Breast epithelium (tissue), 3 donors: ENCODE results near the gene ZNF26.

Experiments
- POLR2A ChIP-seq: fragments of 450-650 bp; IDR thresholded peaks from one replicate; pipeline ENCODE4 v1.6.1; 2016; ENCODE audit warnings: antibody characterized with exemption, mild to moderate bottlenecking, moderate library complexity
- POLR2AphosphoS5 ChIP-seq, 3 donors: sonication (generic); formaldehyde crosslinking; IDR thresholded peaks; one replicate each; pipeline ENCODE4 v1.6.1; 2017; ENCODE audit warnings: antibody characterized with exemption in 3 of 3
- TF ChIP-seq, protein P1 (sequence below), 3 donors: fragments of 450-650 bp; IDR thresholded peaks; one replicate each; pipeline ENCODE4 v1.5.1; 2016 to 2017; ENCODE audit warnings: antibody characterized with exemption in 3 of 3, mild to moderate bottlenecking in 3 of 3, moderate library complexity in 3 of 3

DNA sequence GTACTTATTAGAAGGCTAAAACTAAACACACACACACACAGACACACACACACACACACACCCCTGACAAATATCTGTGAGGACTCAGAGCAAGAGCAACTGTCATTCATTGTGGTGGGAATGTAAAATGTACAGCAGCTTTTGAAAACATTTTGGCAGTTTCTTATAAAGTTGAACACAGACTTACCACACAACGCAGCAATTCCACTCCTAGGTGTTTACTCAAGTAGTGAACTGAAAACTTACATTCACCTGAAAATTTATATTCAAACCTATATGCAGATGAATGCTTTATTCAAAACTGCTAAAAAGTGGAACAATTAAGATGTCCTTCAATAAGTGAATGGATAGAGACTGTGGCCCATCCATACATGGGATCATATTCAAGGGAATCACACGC is 48.7 kb upstream of the ZNF26 start:
- TF ChIP-seq POLR2A, result no peak
- TF ChIP-seq, protein P1, sequence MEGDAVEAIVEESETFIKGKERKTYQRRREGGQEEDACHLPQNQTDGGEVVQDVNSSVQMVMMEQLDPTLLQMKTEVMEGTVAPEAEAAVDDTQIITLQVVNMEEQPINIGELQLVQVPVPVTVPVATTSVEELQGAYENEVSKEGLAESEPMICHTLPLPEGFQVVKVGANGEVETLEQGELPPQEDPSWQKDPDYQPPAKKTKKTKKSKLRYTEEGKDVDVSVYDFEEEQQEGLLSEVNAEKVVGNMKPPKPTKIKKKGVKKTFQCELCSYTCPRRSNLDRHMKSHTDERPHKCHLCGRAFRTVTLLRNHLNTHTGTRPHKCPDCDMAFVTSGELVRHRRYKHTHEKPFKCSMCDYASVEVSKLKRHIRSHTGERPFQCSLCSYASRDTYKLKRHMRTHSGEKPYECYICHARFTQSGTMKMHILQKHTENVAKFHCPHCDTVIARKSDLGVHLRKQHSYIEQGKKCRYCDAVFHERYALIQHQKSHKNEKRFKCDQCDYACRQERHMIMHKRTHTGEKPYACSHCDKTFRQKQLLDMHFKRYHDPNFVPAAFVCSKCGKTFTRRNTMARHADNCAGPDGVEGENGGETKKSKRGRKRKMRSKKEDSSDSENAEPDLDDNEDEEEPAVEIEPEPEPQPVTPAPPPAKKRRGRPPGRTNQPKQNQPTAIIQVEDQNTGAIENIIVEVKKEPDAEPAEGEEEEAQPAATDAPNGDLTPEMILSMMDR (IDR thresholded peaks at IDR 0.05), result no peak
- no peak for TF ChIP-seq POLR2AphosphoS5 (IDR thresholded peaks at IDR 0.05)
